MCF 10A (cell line): ENCODE measurements around the gene REL. TPM values are rescaled to one million over a fixed set of nuclear protein-coding genes. Genes with fewer than 3 reads are reported as not detected.

Experiments used
- BruUV-seq: library from RNA; stranded (reverse); fragments of 400-500 nt; replicated peaks from 2 replicates; lab custom pipeline; 2021; lab: Mats Ljungman, UMichigan
- CTCF ChIA-PET: fragments of 300-600 bp; sonication (Branson Sonifier 250); formaldehyde crosslinking; extraction: SDS; loops from one replicate; lab custom pipeline; 2021; ENCODE audit warnings: antibody characterized with exemption, inconsistent platforms; lab: Yijun Ruan, JAX
- POLR2A ChIA-PET: fragments of 300-600, 350-650 bp; sonication (Branson Sonifier 250); formaldehyde crosslinking; extraction: SDS; loops from one replicate; lab custom pipeline; 2020; ENCODE audit warnings: antibody characterized with exemption, inconsistent platforms; lab: Yijun Ruan, JAX
- DNase-seq: peaks from one replicate; pipeline ENCODE4 v3.0.0-alpha.2; 2018; ENCODE audit not compliant: unreplicated experiment
- H3K27ac Mint-ChIP-seq: one replicate; pipeline ENCODE4 v1.8.0; 2022; ENCODE audit warnings: mild to moderate bottlenecking, low read depth, mixed read lengths; ENCODE audit not compliant: unreplicated experiment
- H3K27me3 Mint-ChIP-seq: one replicate; pipeline ENCODE4 v1.8.0; 2022; ENCODE audit warnings: mixed read lengths; ENCODE audit not compliant: insufficient read depth, unreplicated experiment
- H3K36me3 Mint-ChIP-seq: one replicate; pipeline ENCODE4 v1.8.0; 2022; ENCODE audit warnings: mild to moderate bottlenecking, moderate library complexity, mixed read lengths; ENCODE audit not compliant: insufficient read depth, unreplicated experiment
- H3K4me1 Mint-ChIP-seq: one replicate; pipeline ENCODE4 v1.8.0; 2022; ENCODE audit warnings: mixed read lengths; ENCODE audit not compliant: insufficient read depth, unreplicated experiment
- H3K4me3 Mint-ChIP-seq: one replicate; pipeline ENCODE4 v1.8.0; 2022; ENCODE audit warnings: mild to moderate bottlenecking, moderate library complexity, mixed read lengths; ENCODE audit not compliant: unreplicated experiment
- H3K9me3 Mint-ChIP-seq: one replicate; pipeline ENCODE4 v1.8.0; 2022; ENCODE audit warnings: mixed read lengths; ENCODE audit not compliant: unreplicated experiment
- intact Hi-C: fragments of 100-400 bp; cut with micrococcal nuclease; formaldehyde crosslinking; loops from 2 replicates; pipeline ENCODE4 v1.14.1; 2022
- total RNA-seq: library from RNA; stranded (reverse); gene quantifications from 2 replicates; pipeline ENCODE4 v1.2.3, GENCODE V29; 2022
- TF ChIP-seq, protein P1 (sequence below): fragments of 200-600 bp; IDR thresholded peaks from one replicate; pipeline ENCODE4 v1.8.0; 2022; ENCODE audit warnings: antibody characterized with exemption, mild to moderate bottlenecking; ENCODE audit not compliant: unreplicated experiment

The REL gene
- total RNA-seq, 1 experiment from 2014 or later: 11.3 TPM

GRCh38 chr2:60934165-60934722, 52.9 kb downstream of the REL start:
- DNase-seq: no peak
- CTCF ChIA-PET: interaction anchor here (0.6 kb wide), 2 partner anchors 7 to 56 kb away, joined by 4 read pairs; no protein-coding TSS in a partner anchor
- Mint-ChIP-seq H3K36me3 (peaks cover 42% of the 10 kb centered on the region), H3K9me3 (no peaks in the 10 kb centered on the region), H3K4me1 (no peaks in the 10 kb centered on the region), H3K27ac (peak overlapping the region; percentile 25), H3K4me3 (no peak overlapping the region), H3K27me3 (no peaks in the 10 kb centered on the region)
- intact Hi-C loops: no loop called here
- POLR2A ChIA-PET: interaction anchor here (0.8 to 1.6 kb wide), 5 partner anchors 12 to 82 kb away, joined by 3 to 5 read pairs (median 4); partner anchors contain the start of gene REL
- TF ChIP-seq, protein P1, sequence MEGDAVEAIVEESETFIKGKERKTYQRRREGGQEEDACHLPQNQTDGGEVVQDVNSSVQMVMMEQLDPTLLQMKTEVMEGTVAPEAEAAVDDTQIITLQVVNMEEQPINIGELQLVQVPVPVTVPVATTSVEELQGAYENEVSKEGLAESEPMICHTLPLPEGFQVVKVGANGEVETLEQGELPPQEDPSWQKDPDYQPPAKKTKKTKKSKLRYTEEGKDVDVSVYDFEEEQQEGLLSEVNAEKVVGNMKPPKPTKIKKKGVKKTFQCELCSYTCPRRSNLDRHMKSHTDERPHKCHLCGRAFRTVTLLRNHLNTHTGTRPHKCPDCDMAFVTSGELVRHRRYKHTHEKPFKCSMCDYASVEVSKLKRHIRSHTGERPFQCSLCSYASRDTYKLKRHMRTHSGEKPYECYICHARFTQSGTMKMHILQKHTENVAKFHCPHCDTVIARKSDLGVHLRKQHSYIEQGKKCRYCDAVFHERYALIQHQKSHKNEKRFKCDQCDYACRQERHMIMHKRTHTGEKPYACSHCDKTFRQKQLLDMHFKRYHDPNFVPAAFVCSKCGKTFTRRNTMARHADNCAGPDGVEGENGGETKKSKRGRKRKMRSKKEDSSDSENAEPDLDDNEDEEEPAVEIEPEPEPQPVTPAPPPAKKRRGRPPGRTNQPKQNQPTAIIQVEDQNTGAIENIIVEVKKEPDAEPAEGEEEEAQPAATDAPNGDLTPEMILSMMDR: no peak
- no TSS peak for BruUV-seq

GRCh38 chr2:60936757-60937156, 55.4 kb downstream of the REL start:
- TF ChIP-seq, protein P1: no peak
- Mint-ChIP-seq H3K4me3 (no peak overlapping the region), H3K27me3 (no peaks in the 10 kb centered on the region), H3K27ac (no peak overlapping the region), H3K9me3 (no peaks in the 10 kb centered on the region), H3K4me1 (no peaks in the 10 kb centered on the region), H3K36me3 (peaks cover 38% of the 10 kb centered on the region)
- ChIA-PET CTCF (no interaction called here), POLR2A (no interaction called here)
- no TSS peak for BruUV-seq
- intact Hi-C loops: no loop called here
- no peak for DNase-seq

GRCh38 chr2:60938301-60938700, 56.9 kb downstream of the REL start:
- TF ChIP-seq, protein P1: no peak
- BruUV-seq: no TSS peak
- CTCF ChIA-PET: no interaction called here
- H3K9me3 Mint-ChIP-seq: no peaks in the 10 kb centered on the region
- DNase-seq: no peak
- no peak overlapping the region for H3K4me3 Mint-ChIP-seq
- no peaks in the 10 kb centered on the region for H3K27me3 Mint-ChIP-seq
- H3K27ac Mint-ChIP-seq: no peak overlapping the region
- peaks cover 35% of the 10 kb centered on the region for H3K36me3 Mint-ChIP-seq
- intact Hi-C loops: no loop called here
- H3K4me1 Mint-ChIP-seq: no peaks in the 10 kb centered on the region
- POLR2A ChIA-PET: no interaction called here

DNA sequence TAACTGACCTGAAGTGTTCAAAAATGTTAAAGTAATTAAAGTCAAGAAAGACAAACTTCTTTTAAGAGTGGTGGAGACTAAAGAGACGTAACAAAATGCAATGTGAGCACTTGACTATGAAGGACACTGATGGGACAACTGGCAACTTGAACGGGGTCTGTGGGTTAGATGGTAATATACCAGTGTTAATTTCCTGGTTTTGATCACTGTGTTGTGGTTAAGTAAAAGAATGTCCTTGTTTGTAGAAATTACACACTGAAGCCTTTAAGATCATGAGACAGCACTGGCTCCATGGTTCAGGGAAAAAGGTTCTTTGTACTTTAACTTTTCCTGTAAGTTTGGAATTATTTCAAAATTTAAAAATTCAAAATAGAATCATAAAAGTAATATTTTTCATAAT, 58.2 kb downstream of the REL start:
- no peak for DNase-seq
- no TSS peak for BruUV-seq
- ChIA-PET POLR2A (interaction anchor here (0.7 to 2.1 kb wide), 2 partner anchors 11 to 19 kb away, joined by 3 to 6 read pairs; no protein-coding TSS in a partner anchor), CTCF (interaction anchor here (0.8 kb wide), 1 partner anchor 16 kb away, joined by 3 read pairs; no protein-coding TSS in a partner anchor)
- no peak overlapping the region for H3K4me3 Mint-ChIP-seq
- TF ChIP-seq, protein P1: no peak
- no peak overlapping the region for H3K27ac Mint-ChIP-seq
- intact Hi-C loops: no loop called here
- no peaks in the 10 kb centered on the region for H3K4me1 Mint-ChIP-seq
- peaks cover 35% of the 10 kb centered on the region for H3K36me3 Mint-ChIP-seq
- H3K27me3 Mint-ChIP-seq: no peaks in the 10 kb centered on the region
- H3K9me3 Mint-ChIP-seq: no peaks in the 10 kb centered on the region
